ENCODE measurements around the gene NECTIN1. TPM values are rescaled to one million over a fixed set of nuclear protein-coding genes. Genes with fewer than 3 reads are reported as not detected.
A peak's percentile ranks its signal among the peaks of the same experiment; 100 is the strongest.

Gene NECTIN1
- total RNA-seq, 2 experiments from 2014 or later, result 0.34 to 0.39 TPM

DNA sequence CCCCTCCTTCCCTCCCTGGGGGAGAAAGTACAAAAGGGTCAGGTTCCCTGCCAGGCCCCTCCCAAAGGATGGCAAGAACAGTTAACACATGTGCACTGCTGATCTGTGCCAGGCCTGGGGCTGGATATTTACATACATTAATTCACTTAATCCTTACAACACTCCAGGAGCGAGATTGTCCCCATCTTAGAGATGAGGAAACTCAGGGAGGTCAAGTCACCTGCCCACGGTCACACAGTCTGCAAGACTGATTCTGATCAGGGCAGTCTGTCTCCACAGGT lies 36.5 kb downstream of the NECTIN1 start:
- ChIA-PET POLR2A (no interaction called here), CTCF (interaction anchor here (0.9 to 7.9 kb wide), 2 partner anchors 37 to 50 kb away, joined by 3 to 41 read pairs; partner anchors contain the start of gene NECTIN1)
- H3K36me3 Mint-ChIP-seq (ENCODE audit: low read depth), result no peaks in the 10 kb centered on the region
- no peak overlapping the region for H3K4me3 Mint-ChIP-seq
- peaks cover 33% of the 10 kb centered on the region for H3K4me1 Mint-ChIP-seq (ENCODE audit: low read depth)
- DNase-seq (no peak), ATAC-seq (no peak)
- H3K27me3 Mint-ChIP-seq (ENCODE audit: low read depth), result peaks cover 10% of the 10 kb centered on the region
- H3K27ac Mint-ChIP-seq, result no peak overlapping the region
- H3K9me3 Mint-ChIP-seq (ENCODE audit: insufficient read depth), result no peaks in the 10 kb centered on the region

DNA sequence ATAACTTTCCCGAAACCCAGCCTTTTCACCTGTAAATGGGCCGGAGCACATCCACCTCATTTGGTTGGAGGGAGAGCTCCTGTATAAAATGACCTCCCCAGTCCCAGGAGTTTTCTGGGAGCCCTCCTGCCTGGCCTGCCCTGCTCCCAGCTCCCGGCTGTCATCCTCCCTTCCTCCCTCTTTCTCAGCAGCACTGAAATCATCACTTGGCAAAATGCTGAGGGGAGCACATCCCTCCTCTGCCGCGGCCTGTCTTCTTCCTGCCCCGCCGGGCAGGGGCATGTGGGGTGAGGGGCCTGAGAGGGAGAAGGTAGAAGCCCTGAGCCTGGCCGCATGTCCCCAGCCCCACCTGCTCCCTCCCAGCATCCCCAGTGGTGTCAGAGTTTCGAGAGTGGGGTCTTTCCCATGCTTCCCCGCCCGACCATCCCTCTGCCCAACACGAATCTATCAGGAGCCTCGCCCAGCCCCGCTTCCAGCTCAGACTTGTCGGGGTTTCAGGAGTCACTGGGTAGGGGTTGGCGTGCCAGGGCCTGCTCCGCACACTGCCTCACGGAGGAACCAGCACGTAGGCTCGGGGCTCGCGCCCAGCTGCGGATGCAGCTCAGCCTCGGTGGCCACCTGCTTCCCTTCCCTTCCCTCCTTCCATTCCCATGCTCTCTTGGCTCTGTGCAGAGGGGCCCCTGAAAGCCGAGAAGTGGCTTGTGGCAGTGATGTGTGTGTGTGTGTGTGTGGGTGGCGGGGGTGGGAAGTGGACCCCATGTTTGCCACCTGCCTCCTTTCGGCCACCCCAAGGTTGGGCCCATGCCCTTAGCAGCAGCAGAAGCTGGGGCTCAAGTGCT lies 37.1 kb downstream of the NECTIN1 start:
- ChIA-PET CTCF (interaction anchor here (0.6 to 7.9 kb wide), 2 partner anchors 37 to 496 kb away, joined by 4 to 41 read pairs; partner anchors contain the start of gene NECTIN1), POLR2A (no interaction called here)
- Mint-ChIP-seq H3K4me1 (ENCODE audit: low read depth) (peaks cover 33% of the 10 kb centered on the region), H3K4me3 (no peak overlapping the region), H3K36me3 (ENCODE audit: low read depth) (no peaks in the 10 kb centered on the region), H3K27me3 (ENCODE audit: low read depth) (peaks cover 10% of the 10 kb centered on the region), H3K27ac (no peak overlapping the region), H3K9me3 (ENCODE audit: insufficient read depth) (no peaks in the 10 kb centered on the region)
- ATAC-seq, result no peak
- no peak for DNase-seq

DNA sequence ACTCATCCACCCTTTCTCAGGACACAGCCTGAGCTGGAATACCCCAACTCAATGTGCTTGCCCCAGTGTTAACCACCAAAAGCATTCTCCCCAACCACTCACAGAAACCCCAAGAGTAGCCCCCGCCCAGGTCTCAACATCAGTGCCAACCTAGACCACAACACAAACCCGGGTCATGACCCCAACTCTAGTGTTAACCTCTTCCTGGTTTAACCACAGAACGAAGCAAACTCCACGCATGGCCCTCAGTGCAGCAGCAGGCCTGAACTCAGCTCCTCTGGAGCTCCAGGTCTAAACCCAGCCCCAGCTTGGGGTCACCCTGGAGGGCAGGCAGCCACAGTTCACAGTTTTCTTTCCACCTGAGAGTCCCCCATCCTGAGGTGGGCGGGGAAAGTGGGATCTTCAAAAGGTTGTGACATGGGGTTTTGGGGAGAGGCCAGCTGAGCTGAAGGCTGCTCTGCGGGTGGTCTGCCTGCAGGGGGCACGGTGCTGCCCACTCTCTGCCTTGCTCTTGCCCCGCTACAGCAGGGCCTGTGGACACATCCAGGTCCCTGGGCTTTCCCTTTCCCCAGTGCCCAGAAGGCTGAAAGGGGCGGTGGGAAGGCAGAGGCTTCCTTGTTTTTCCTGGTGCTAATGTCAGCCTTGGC lies 37.9 kb downstream of the NECTIN1 start:
- DNase-seq (peak; percentile 71), ATAC-seq (peak; percentile 78)
- ChIA-PET CTCF (interaction anchor here (0.6 to 7.9 kb wide), 2 partner anchors 38 to 496 kb away, joined by 4 to 41 read pairs; partner anchors contain the start of gene NECTIN1), POLR2A (no interaction called here)
- Mint-ChIP-seq H3K36me3 (ENCODE audit: low read depth) (no peaks in the 10 kb centered on the region), H3K4me1 (ENCODE audit: low read depth) (peaks cover 33% of the 10 kb centered on the region), H3K9me3 (ENCODE audit: insufficient read depth) (no peaks in the 10 kb centered on the region), H3K4me3 (no peak overlapping the region), H3K27me3 (ENCODE audit: low read depth) (peaks cover 11% of the 10 kb centered on the region), H3K27ac (peak overlapping the region; percentile 66)

DNA sequence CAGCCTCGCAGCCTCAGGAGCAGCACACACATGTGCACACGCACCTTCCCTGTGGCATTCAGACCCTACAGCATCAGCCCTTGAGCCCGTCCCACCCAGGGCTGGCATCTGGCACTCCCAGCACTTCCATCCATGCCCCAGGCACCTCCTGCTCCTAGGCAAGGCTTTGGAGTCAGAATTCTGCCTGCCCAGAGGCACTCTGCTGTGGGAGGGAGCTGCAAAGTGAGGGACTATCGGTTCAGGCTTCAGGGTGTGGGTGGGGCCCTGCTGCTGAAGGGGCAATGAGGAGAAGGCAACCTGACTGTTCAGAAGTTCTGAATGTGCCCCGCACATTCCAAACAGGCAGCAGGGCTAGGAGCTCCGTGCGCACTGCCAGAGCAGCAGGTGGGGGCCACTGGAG lies 39.7 kb downstream of the NECTIN1 start:
- H3K36me3 Mint-ChIP-seq (ENCODE audit: low read depth), result no peaks in the 10 kb centered on the region
- H3K4me1 Mint-ChIP-seq (ENCODE audit: low read depth), result peaks cover 33% of the 10 kb centered on the region
- ATAC-seq (no peak), DNase-seq (no peak)
- H3K27ac Mint-ChIP-seq, result no peak overlapping the region
- peaks cover 11% of the 10 kb centered on the region for H3K27me3 Mint-ChIP-seq (ENCODE audit: low read depth)
- no peaks in the 10 kb centered on the region for H3K9me3 Mint-ChIP-seq (ENCODE audit: insufficient read depth)
- CTCF ChIA-PET, result interaction anchor here (7.9 kb wide), 1 partner anchor 40 kb away, joined by 41 read pairs; the partner anchor contains the start of gene NECTIN1
- no peak overlapping the region for H3K4me3 Mint-ChIP-seq
- POLR2A ChIA-PET, result no interaction called here

DNA sequence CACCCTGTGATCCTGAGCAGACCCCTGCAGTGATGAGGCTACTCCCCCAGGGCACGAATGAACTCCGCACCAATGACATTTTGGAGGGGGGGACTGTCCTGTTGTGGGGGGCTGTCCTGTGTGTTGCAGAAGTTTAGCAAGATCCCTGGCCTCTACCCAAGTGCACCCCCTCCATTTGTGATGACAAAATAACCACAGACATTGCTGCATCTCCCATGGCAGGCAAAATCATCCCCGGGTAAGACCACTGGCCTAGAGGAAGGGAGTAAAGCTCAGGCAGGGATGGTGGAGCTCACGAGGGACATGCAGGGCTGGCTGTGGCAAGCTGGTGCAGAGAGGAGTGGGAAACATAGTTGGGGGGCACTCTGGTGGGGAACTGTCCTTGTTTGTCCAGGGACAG lies 40.6 kb downstream of the NECTIN1 start:
- DNase-seq (no peak), ATAC-seq (no peak)
- Mint-ChIP-seq H3K36me3 (ENCODE audit: low read depth) (no peaks in the 10 kb centered on the region), H3K27me3 (ENCODE audit: low read depth) (peaks cover 11% of the 10 kb centered on the region), H3K4me1 (ENCODE audit: low read depth) (peaks cover 34% of the 10 kb centered on the region), H3K4me3 (no peak overlapping the region), H3K27ac (no peak overlapping the region), H3K9me3 (ENCODE audit: insufficient read depth) (no peaks in the 10 kb centered on the region)
- ChIA-PET CTCF (interaction anchor here (7.9 kb wide), 1 partner anchor 41 kb away, joined by 41 read pairs; the partner anchor contains the start of gene NECTIN1), POLR2A (no interaction called here)

DNA sequence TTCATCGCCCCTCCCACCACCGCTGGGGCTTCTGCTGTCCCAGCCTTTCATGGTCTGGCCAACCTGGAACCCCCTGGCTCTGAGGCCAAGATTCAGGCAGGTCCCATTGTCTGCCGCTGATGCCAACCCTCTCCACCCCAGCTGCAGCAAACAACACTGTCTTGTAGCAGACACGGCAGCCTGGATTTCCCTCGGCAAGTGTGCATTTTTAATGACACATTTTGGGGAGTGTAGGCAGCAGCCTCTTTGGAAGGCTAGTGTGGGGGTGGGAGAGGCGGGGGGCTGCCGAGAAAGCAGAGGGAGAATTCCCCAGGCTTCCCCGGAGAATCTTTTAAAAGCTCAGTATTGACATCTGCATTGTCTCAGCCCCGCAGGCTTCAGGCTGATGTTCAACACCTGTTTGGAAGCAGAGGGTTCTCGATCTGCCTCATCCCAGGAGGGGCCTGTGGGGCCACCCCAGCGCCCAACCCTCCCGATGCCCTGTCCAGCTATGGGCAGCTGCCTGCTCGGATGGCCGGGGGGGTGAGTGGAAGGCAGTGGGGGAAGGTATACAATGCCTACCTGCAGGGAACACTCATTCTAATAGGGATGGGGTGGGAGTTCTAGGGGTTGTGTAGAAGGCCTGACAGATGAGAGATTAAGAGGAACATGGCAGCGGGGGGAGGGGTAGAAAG lies 41.5 kb downstream of the NECTIN1 start:
- Mint-ChIP-seq H3K27ac (no peak overlapping the region), H3K4me1 (ENCODE audit: low read depth) (peaks cover 31% of the 10 kb centered on the region), H3K9me3 (ENCODE audit: insufficient read depth) (no peaks in the 10 kb centered on the region), H3K4me3 (no peak overlapping the region), H3K27me3 (ENCODE audit: low read depth) (peaks cover 11% of the 10 kb centered on the region), H3K36me3 (ENCODE audit: low read depth) (no peaks in the 10 kb centered on the region)
- no peak for ATAC-seq
- no peak for DNase-seq
- ChIA-PET POLR2A (no interaction called here), CTCF (no interaction called here)

DNA sequence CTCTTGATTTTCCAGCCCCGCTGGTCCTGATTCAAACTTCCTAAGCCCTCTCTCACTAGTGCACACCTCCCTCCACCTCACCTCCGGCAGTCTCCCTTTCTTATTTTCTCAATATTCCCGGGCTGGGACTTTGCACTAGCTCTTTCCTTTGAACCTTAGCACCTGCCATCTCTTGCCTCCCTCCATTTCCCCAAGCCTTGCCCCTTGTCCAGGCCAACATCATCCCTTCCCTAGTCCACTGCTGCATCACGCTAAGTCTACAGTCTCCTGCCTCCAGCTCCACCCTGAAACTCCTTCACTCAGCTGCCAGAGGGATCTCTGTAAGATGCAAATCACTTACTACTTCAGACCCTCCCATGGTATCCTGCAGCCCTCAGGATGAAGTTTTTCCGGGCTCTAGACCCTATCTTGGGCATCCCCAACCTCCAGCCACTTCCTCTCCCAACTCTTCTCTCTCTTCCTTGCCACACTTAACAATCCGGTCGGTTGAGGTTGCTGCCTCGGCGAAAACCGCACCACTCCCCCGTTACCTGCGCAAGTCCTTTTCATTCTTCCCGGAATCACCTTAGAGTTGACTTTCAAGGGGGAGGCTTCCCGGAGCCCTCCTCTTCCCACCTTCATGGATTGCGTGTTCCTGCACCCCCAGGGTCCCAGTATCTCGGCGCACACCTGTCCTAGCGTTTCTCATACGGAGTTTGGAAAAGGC lies 42.7 kb downstream of the NECTIN1 start:
- no peaks in the 10 kb centered on the region for H3K9me3 Mint-ChIP-seq (ENCODE audit: insufficient read depth)
- CTCF ChIA-PET, result interaction anchor here (0.7 to 2.0 kb wide), 4 partner anchors 12 to 45 kb away, joined by 3 to 6 read pairs (median 4); partner anchors contain the start of gene NECTIN1

DNA sequence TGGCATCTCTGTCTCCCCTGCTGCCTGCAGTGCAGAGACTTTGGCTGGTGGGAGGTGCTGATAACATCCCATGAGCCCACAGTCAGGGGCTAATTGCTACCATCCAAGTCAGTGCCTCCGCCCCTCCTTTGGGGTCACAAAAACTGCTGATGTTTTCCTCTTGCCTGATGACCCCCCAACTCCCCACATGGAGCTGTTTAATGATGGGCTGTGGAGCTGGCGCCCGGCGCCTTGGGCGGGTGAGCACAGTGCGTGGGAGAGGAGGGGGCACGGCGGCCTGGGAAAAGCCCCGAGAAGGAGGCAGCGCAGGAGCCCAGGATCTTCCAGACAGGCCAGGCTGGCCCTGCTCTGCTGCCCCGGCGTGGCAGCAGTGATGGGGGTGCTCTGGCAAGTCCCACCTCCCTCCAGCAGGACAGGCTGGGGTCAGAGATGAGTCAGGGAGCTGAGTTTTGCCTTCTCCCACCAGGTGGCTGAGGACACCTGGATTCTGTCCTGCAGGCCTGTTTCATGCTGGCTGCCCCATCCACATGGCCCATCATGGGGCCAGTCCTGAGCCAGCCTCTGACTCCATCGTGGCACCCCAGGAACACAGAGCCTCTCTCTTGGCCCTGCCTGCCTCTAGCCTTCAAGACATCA lies 43.8 kb downstream of the NECTIN1 start:
- H3K27ac Mint-ChIP-seq, result no peak overlapping the region
- no peak for DNase-seq
- H3K27me3 Mint-ChIP-seq (ENCODE audit: low read depth), result peaks cover 7% of the 10 kb centered on the region
- H3K9me3 Mint-ChIP-seq (ENCODE audit: insufficient read depth), result no peaks in the 10 kb centered on the region
- peaks cover 11% of the 10 kb centered on the region for H3K4me1 Mint-ChIP-seq (ENCODE audit: low read depth)
- no peak for ATAC-seq
- H3K36me3 Mint-ChIP-seq (ENCODE audit: low read depth), result no peaks in the 10 kb centered on the region
- CTCF ChIA-PET, result interaction anchor here (0.7 to 2.0 kb wide), 3 partner anchors 11 to 44 kb away, joined by 3 to 6 read pairs (median 5); partner anchors contain the start of gene NECTIN1
- POLR2A ChIA-PET, result no interaction called here
- H3K4me3 Mint-ChIP-seq, result no peak overlapping the region

More for the DNA sequence above, 42.7 kb downstream of the NECTIN1 start:
- Mint-ChIP-seq H3K36me3 (ENCODE audit: low read depth) (no peaks in the 10 kb centered on the region), H3K4me3 (no peak overlapping the region), H3K4me1 (ENCODE audit: low read depth) (peaks cover 21% of the 10 kb centered on the region), H3K27ac (no peak overlapping the region), H3K27me3 (ENCODE audit: low read depth) (peaks cover 7% of the 10 kb centered on the region)
- POLR2A ChIA-PET, result no interaction called here
- ATAC-seq (no peak), DNase-seq (no peak)

DNA sequence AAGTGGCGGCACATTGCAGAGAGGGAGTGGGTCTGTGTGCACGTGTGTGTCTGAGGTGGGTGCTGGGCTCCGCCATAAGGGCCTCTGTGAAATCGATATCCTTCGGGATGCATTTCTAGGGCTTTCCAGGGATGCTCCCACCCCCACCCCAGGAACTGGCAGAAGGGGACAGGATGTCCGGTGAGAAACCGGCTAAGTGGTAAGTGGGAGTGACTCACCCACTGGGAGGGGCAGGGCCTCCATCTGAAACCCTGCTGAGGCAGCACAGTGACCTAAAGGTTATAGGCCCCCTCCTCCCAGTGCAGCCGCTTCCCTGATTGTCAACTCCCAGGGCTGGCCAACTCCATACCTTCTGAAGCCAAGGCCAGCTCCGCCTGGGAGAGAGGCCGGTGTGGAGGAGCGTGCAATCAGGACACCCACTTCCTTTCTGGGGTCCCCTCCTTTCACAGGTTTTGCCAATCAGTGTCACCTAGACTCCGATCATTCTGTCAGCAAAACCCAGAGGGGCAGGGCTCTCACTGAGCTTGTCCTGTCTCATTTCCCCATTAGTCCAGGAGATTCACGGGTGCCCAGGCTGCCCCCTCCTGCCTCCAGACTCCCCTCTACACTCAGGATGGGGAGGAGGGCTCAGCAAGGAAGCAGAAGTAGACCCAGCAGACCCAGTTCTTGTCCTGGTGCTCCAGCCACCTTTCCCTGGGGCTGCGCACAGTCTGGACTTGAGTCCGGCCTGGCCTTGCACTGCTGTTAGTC lies 44.5 kb downstream of the NECTIN1 start:
- DNase-seq (peak; percentile 28), ATAC-seq (no peak)
- no peak overlapping the region for H3K4me3 Mint-ChIP-seq
- no peak overlapping the region for H3K27ac Mint-ChIP-seq
- no peaks in the 10 kb centered on the region for H3K36me3 Mint-ChIP-seq (ENCODE audit: low read depth)
- peaks cover 7% of the 10 kb centered on the region for H3K27me3 Mint-ChIP-seq (ENCODE audit: low read depth)
- CTCF ChIA-PET, result interaction anchor here (1.5 to 2.0 kb wide), 3 partner anchors 11 to 45 kb away, joined by 5 to 6 read pairs (median 6); partner anchors contain the start of gene NECTIN1
- peaks cover 11% of the 10 kb centered on the region for H3K4me1 Mint-ChIP-seq (ENCODE audit: low read depth)
- no peaks in the 10 kb centered on the region for H3K9me3 Mint-ChIP-seq (ENCODE audit: insufficient read depth)
- POLR2A ChIA-PET, result no interaction called here

DNA sequence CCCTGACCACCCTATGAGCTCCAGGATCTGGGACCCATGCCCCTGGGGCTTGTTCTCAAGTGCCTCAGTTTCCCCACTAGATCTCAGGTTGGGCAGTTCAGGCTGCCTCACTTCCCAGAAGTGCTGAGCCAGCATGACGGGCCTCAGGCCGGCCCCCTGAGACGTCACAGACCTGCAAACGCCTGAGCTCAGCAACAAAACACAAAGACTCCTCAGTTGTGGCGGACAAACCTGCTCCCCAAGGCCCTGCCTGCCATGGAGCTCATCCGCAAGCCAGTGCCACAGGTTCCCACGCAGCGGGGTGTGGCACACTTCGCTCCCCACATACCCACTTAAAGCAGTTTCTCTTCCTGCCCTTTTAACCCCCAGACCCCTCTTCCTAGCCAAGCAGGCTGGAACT lies 45.2 kb downstream of the NECTIN1 start:
- H3K36me3 Mint-ChIP-seq (ENCODE audit: low read depth), result no peaks in the 10 kb centered on the region
- no peaks in the 10 kb centered on the region for H3K9me3 Mint-ChIP-seq (ENCODE audit: insufficient read depth)
- H3K27me3 Mint-ChIP-seq (ENCODE audit: low read depth), result peaks cover 7% of the 10 kb centered on the region
- POLR2A ChIA-PET, result no interaction called here
- H3K4me3 Mint-ChIP-seq, result no peak overlapping the region
- CTCF ChIA-PET, result interaction anchor here (1.5 kb wide), 1 partner anchor 45 kb away, joined by 6 read pairs; the partner anchor contains the start of gene NECTIN1
- H3K4me1 Mint-ChIP-seq (ENCODE audit: low read depth), result peaks cover 11% of the 10 kb centered on the region
- no peak for ATAC-seq
- no peak for DNase-seq
- no peak overlapping the region for H3K27ac Mint-ChIP-seq
